ENCODE results near the gene ZNF384.

DNA sequence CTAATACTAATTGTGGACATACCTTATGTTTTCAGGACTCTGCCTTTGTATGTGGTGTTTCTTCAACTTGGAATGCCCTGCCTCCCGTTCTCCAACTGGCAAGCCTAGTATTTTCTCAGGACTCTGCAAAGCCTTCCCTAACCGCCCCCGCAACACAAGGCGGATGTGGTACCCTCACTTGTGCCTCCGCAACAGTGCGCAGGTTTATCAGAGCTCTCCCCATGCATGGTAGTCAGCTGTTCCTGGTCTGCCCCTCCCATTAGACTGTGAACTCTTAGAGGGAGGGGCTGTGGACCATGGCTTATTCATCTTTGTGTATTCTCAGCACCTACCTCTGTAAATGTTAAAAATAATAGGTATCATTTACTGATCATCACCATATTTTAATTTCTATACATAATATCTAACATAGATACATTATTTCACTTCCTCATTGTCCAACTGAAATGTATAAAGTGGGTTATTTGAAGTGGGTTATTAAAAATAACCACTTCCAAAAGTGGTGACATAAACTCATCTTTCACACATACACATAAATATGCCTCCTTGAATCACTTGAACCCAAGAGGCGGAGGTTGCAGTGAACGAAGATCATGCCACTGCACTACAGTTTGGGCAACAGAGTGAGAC, 62.4 kb downstream of the ZNF384 start:
- TF ChIP-seq, protein P1, sequence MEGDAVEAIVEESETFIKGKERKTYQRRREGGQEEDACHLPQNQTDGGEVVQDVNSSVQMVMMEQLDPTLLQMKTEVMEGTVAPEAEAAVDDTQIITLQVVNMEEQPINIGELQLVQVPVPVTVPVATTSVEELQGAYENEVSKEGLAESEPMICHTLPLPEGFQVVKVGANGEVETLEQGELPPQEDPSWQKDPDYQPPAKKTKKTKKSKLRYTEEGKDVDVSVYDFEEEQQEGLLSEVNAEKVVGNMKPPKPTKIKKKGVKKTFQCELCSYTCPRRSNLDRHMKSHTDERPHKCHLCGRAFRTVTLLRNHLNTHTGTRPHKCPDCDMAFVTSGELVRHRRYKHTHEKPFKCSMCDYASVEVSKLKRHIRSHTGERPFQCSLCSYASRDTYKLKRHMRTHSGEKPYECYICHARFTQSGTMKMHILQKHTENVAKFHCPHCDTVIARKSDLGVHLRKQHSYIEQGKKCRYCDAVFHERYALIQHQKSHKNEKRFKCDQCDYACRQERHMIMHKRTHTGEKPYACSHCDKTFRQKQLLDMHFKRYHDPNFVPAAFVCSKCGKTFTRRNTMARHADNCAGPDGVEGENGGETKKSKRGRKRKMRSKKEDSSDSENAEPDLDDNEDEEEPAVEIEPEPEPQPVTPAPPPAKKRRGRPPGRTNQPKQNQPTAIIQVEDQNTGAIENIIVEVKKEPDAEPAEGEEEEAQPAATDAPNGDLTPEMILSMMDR (optimal IDR thresholded peaks at IDR 0.05 in 1 of 3, IDR thresholded peaks at IDR 0.05 in 1 of 3, conservative IDR thresholded peaks at IDR 0.05 in 1 of 3; ENCODE audit: extremely low read depth in 1 of 3, insufficient read depth in 2 of 3, low read length in 3 of 3): no peak
- TF ChIP-seq EZH2 (IDR thresholded peaks at IDR 0.05; ENCODE audit: low read length): no peak
